GM12878 (cell line): ENCODE measurements around the gene VKORC1. TPM values are rescaled to one million over a fixed set of nuclear protein-coding genes. Genes with fewer than 3 reads are reported as not detected.

Experiments
- ATF7 ChIP-seq: fragments of 450-650 bp; IDR thresholded peaks from 2 replicates; pipeline ENCODE4 v1.6.1; 2016; ENCODE audit warnings: low read depth, mild to moderate bottlenecking
- BCL11A ChIP-seq: IDR thresholded peaks from 2 replicates; pipeline ENCODE4 v1.6.1; 2011; ENCODE audit warnings: low read depth, low read length
- EED ChIP-seq: sonication (generic); IDR thresholded peaks from 2 replicates; pipeline ENCODE4 v1.6.1; 2016; ENCODE audit warnings: antibody characterized with exemption, low read depth
- GABPA ChIP-seq: IDR thresholded peaks from 2 replicates; pipeline ENCODE4 v1.6.1; 2014; ENCODE audit warnings: antibody characterized with exemption, low read depth, mild to moderate bottlenecking, inconsistent platforms
- IKZF2 ChIP-seq, 2 experiments: fragments of 450-650 bp; IDR thresholded peaks; 2 replicates each; pipeline ENCODE4 v1.6.1; 2017; ENCODE audit warnings: mild to moderate bottlenecking in 2 of 2, moderate library complexity in 2 of 2
- MYC ChIP-seq: IDR thresholded peaks from 2 replicates; pipeline ENCODE4 v1.6.1; 2011; ENCODE audit warnings: mild to moderate bottlenecking, low read length, moderate library complexity, inconsistent platforms; ENCODE audit not compliant: insufficient read depth, insufficient replicate concordance, insufficient read length, severe bottlenecking
- NBN ChIP-seq: fragments of 450-650 bp; IDR thresholded peaks from 2 replicates; pipeline ENCODE4 v1.6.1; 2016
- POLR2AphosphoS2 ChIP-seq: IDR thresholded peaks from 2 replicates; pipeline ENCODE4 v1.6.1; 2011; ENCODE audit warnings: low read depth, mild to moderate bottlenecking, low read length, improper control_type of control experiment, moderate library complexity
- RB1 ChIP-seq: fragments of 450-650 bp; formaldehyde crosslinking; IDR thresholded peaks from 2 replicates; pipeline ENCODE4 v1.6.1; 2017; ENCODE audit warnings: mild to moderate bottlenecking, borderline replicate concordance
- SP1 ChIP-seq: IDR thresholded peaks from one replicate; pipeline ENCODE4 v1.6.1; 2011; ENCODE audit warnings: low read depth, low read length
- TAF1 ChIP-seq: IDR thresholded peaks from 2 replicates; pipeline ENCODE4 v1.6.1; 2011; ENCODE audit warnings: mild to moderate bottlenecking, low read depth, low read length, borderline replicate concordance
- TCF3 ChIP-seq: IDR thresholded peaks from 2 replicates; pipeline ENCODE4 v1.6.1; 2012; ENCODE audit warnings: low read depth, mild to moderate bottlenecking, low read length, borderline replicate concordance; ENCODE audit not compliant: insufficient read depth
- ZNF384 ChIP-seq: IDR thresholded peaks from 2 replicates; pipeline ENCODE4 v1.6.1; 2012; ENCODE audit warnings: low read depth, mild to moderate bottlenecking, low read length, improper control_type of control experiment, borderline replicate concordance
- polyA plus RNA-seq, 11 experiments: library from polyadenylated mRNA; depleted of rRNA in 4 of 11; unstranded in 6 of 11; stranded (reverse) in 5 of 11; fragments of >200 nt; fragmentation: Nextera tagmentation in 4 of 11; fragmentation: Illumina TruSeq in 1 of 11; extraction: Ambion mirVana in 4 of 11; extraction: Trizol in 1 of 11; gene quantifications; 1 replicate in 1 of 11; 2 replicates in 10 of 11; pipeline versions ENCODE4 v1.2.1 to v1.2.3, GENCODE V29; 2011 to 2016; ENCODE audit warnings: inconsistent platforms in 2 of 11, missing spikeins in 2 of 11, low read depth in 1 of 11
- total RNA-seq, 4 experiments: library from RNA; depleted of rRNA in 3 of 4; stranded (reverse); fragments of >200 nt in 3 of 4; fragmentation: Illumina TruSeq in 1 of 4; extraction: Trizol in 1 of 4; gene quantifications; 2 replicates each; pipeline versions ENCODE4 v1.2.1 to v1.2.3, GENCODE V29; 2013 to 2021
- TF ChIP-seq, protein P1 (sequence below): IDR thresholded peaks from 2 replicates; pipeline ENCODE4 v1.6.1; 2012; ENCODE audit warnings: low read depth, low read length, improper control_type of control experiment
- TF ChIP-seq, protein P2 (sequence below): fragments of 450-650 bp; formaldehyde crosslinking; IDR thresholded peaks from 2 replicates; pipeline ENCODE4 v1.5.0; 2022; ENCODE audit warnings: mild to moderate bottlenecking, missing genetic modification characterization
- TF ChIP-seq, protein P3 (sequence below): IDR thresholded peaks from 2 replicates; pipeline ENCODE4 v1.6.1; 2011; ENCODE audit warnings: low read depth, low read length, improper control_type of control experiment, borderline replicate concordance

Gene VKORC1
- total and polyA plus RNA-seq, 10 of the 15 experiments (the other 5 are each of a cell fraction or from before 2014, with no cell fraction given): 19.8 to 140 (median 57.7) TPM

DNA sequence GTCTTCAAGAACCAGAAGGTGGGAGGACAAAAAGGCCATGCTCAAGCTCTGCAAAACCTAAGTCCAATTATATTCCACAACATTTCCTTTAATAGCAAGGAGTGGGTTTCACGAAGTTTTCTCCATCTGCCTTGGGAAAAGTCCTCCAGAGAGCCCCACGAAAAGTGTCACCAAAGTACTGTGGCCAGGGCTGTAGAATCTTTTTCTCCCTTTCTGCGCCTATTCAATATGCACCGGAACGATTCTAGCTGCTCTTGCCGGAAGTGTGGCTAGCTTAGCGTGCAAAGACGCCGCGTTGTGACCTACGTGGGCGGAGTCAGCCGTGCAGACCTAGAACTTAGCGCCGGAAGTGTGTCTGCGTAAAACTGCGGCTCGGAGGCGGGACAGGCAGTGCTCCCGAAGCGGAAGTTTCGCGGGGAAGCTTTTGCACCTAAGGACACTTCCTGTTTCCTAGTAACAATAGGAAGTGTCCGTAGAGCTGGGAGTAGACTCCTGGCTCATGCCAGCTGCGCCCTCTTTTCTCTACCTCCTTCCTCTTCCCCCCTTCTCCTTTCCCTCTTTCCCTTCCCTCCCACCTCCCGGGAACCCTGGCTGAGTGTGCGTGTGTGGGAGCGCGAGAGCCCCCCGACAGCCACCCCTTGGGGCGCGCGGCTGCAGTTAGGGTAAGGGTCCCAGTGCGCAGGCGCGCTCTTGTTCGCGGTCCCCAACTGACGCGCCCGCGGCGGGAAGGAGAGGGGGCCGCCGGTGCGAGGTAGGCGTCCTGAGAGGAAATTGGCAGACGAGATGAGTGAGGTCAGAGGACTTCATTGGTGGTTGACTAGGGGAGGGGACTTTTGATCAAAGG is 20.4 kb downstream of the VKORC1 start, which contains the start of the genes ZNF646 and ZNF668 (continued):
- TF ChIP-seq ZNF384 (no peak), TCF3 (peak; percentile 47; the same call in 1 of the 2 replicates), SP1 (peak; percentile 88), BCL11A (no peak), POLR2AphosphoS2 (peak; percentile 94), GABPA (peak; percentile 100), RB1 (peak; percentile 68; the same call in 1 of the 2 replicates), IKZF2 (IDR thresholded peaks at IDR 0.05) (peak; percentile 8; a peak in 1 of 4 replicates), ATF7 (0 out of 2 replicates have a peak, but pooled peaks have one; percentile 29), MYC (no peak), EED (no peak), TAF1 (peak; percentile 67; the same call in 1 of the 2 replicates), NBN (peak; percentile 87)
- TF ChIP-seq, protein P1, sequence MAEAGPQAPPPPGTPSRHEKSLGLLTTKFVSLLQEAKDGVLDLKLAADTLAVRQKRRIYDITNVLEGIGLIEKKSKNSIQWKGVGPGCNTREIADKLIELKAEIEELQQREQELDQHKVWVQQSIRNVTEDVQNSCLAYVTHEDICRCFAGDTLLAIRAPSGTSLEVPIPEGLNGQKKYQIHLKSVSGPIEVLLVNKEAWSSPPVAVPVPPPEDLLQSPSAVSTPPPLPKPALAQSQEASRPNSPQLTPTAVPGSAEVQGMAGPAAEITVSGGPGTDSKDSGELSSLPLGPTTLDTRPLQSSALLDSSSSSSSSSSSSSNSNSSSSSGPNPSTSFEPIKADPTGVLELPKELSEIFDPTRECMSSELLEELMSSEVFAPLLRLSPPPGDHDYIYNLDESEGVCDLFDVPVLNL: peak; percentile 70
- TF ChIP-seq, protein P2, sequence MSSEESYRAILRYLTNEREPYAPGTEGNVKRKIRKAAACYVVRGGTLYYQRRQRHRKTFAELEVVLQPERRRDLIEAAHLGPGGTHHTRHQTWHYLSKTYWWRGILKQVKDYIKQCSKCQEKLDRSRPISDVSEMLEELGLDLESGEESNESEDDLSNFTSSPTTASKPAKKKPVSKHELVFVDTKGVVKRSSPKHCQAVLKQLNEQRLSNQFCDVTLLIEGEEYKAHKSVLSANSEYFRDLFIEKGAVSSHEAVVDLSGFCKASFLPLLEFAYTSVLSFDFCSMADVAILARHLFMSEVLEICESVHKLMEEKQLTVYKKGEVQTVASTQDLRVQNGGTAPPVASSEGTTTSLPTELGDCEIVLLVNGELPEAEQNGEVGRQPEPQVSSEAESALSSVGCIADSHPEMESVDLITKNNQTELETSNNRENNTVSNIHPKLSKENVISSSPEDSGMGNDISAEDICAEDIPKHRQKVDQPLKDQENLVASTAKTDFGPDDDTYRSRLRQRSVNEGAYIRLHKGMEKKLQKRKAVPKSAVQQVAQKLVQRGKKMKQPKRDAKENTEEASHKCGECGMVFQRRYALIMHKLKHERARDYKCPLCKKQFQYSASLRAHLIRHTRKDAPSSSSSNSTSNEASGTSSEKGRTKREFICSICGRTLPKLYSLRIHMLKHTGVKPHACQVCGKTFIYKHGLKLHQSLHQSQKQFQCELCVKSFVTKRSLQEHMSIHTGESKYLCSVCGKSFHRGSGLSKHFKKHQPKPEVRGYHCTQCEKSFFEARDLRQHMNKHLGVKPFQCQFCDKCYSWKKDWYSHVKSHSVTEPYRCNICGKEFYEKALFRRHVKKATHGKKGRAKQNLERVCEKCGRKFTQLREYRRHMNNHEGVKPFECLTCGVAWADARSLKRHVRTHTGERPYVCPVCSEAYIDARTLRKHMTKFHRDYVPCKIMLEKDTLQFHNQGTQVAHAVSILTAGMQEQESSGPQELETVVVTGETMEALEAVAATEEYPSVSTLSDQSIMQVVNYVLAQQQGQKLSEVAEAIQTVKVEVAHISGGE (CRISPR knock-in tag): peak; percentile 88
- TF ChIP-seq, protein P3, sequence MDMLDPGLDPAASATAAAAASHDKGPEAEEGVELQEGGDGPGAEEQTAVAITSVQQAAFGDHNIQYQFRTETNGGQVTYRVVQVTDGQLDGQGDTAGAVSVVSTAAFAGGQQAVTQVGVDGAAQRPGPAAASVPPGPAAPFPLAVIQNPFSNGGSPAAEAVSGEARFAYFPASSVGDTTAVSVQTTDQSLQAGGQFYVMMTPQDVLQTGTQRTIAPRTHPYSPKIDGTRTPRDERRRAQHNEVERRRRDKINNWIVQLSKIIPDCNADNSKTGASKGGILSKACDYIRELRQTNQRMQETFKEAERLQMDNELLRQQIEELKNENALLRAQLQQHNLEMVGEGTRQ: no peak
